ENCODE data around the gene STPG4. TPM values are rescaled to one million over a fixed set of nuclear protein-coding genes. Genes with fewer than 3 reads are reported as not detected.
A peak's percentile ranks its signal among the peaks of the same experiment; 100 is the strongest.
"Not testable (repeated sequence)": the region's sequence is repeated elsewhere in the genome, so short reads cannot be mapped to it uniquely, and the experiment has no call there.

The STPG4 gene, protein sequence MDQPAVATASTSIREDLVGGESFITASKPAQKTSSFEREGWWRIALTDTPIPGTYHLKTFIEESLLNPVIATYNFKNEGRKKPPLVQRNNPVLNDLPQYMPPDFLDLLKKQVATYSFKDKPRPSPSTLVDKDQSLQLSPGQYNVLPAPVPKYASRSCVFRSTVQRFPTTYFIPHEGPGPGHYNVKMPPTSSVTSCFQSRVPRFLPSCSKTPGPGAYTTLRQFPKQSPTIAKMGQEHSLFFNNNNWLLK
- polyA plus RNA-seq (ENCODE audit: insufficient read length in 4 of 4), result under 1 TPM in 2 of 4 donors, not detected in 2; 0.11 to 0.41 TPM

DNA sequence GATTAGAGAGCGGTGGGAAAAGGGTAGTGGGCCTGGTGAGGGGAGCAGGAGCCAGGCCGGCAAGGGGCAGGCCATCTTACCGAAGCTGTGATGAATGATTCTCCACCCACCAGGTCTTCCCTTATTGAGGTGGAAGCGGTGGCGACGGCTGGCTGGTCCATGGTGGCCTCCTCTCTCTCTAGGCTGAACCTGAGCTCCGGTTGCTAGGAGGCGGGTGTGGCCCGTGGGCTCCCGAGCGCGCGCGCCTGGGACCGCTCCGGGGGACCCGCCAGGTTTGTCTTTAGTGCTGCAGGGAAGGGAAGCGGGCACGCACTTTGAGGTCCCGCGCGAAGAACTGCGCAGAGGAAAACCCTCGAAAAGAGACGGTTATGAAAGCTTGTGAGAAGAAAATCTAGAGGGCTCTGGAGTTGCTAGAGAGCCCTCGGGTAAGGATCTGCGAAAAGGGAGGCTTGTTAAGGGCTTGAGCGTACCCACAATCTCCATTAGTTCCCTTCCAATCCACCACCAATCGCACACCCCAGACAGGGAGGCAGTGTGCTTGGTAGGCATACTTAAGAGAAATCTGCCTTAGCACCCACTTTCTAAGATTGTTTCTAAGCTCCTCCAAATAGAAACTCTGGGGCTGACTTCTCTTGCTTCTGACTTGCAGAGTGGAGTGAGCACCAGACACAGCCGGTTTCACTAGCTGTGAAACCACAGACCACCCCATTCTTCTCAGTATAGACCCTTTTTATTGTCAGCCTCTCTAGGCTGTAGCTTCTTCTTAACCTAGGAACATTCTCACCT lies at the start of gene STPG4:
Gene STPG4, minus strand, starts transcription at position 218 of the 786 bp plus-strand sequence. Its CDS starts 57 bp downstream, at position 161.
- DNase-seq (ENCODE audit: low read depth in 4 of 4, low spot score in 3 of 4), result no peak

DNA sequence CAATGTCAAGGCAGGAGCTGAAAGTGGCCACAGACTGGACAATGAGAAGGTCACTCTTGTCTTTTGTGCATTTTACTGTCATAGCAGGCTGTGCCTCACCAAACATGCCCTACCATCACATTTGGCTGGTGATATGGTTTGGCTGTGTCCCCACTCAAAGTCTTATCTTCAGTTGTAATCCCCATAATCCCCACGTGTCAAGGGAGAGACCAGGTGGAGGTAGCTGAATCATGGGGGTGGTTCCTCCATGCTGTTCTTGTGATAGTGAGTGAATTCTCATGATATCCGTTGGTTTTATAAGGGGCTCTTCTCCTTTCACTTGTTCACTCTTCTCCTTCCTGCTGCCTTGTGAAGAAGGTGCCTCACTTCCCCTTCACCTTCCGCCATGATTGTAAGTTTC lies 49.6 kb upstream of the STPG4 start:
- DNase-seq (ENCODE audit: low read depth in 4 of 4, low spot score in 3 of 4), result no peak

DNA sequence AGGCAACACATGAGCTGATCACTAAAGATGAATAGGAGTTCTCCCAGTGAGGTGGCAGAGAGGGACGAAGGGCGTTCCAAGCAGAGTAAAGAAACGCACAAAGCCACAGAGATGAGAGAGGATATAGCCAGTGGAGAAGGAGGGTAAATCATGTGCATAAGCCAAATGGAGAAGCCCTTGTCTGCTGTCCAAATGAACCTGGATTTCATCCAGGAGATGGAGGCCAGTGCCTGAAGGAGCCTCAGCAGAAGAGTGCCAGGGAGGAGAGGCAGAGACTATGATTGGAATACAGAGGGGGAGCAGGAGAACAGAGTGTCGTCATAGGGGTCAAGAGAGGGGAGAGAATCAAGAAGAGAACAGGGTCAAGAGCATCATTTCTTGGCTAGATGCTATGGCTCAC lies 48.9 kb upstream of the STPG4 start:
- no peak for DNase-seq (ENCODE audit: low read depth in 4 of 4, low spot score in 3 of 4)

DNA sequence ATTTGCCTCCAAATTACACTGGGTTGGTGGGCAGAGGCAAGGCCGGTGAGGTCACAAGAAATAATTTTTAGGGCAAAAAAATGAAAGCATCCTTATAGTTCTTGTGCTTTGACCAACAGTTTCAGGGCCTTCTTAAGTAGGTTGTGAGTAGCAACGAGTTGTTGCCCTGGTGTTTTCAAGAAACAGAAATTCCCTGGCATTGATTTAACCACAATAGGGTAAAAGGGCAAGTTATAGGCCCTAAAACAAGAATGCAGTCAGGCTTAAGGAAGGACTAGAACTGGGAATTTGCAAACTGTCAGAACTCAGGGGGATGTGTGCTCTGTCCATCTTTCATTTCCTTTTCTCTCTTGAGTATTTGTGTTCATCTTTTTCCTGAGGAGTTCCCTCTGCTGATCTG lies 46.1 kb upstream of the STPG4 start:
- no peak for DNase-seq (ENCODE audit: low read depth in 4 of 4, low spot score in 3 of 4)

DNA sequence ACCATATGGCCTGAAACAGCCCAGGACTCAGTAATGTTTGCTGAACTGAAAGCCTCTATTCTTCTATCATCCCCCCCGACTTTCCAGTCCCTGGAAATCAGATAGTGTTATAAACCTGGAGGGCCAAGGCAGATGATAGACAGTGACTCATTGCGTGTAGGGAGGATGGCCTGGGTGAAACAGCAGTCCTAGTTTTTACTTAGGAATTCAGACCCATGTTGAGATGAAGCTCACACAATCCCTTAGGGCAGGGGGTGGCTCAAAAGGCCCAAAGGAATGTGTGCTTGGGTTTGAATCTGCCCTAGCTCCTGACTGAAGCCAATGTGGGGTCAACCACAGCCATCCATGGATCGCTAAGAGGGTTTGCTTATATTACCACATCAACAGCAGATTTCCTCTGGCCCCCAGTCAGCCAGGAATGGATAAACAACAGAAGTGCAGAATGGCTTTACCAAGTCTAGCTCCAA lies 43.9 kb upstream of the STPG4 start:
- DNase-seq (ENCODE audit: low read depth in 4 of 4, low spot score in 3 of 4), result no peak

DNA sequence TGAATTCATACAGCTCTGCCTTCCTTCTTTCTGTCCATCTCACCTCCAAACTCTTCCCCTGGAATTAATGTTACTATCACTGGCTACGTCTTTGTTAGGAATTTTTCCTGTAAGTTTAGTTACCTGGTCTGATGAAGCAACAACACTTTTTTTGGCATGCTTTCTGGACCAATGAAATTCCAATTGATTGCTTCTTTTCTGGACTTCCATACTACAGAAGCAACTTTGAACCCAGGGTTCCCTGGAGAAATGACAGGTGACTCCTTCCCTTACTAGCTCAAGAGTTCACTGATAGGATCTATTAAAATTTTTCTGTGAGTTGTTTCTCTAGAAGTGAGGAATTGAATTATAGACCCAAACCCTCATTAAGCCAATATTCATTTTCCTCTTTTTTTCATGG lies 41.4 kb upstream of the STPG4 start:
- no peak for DNase-seq (ENCODE audit: low read depth in 4 of 4, low spot score in 3 of 4)

DNA sequence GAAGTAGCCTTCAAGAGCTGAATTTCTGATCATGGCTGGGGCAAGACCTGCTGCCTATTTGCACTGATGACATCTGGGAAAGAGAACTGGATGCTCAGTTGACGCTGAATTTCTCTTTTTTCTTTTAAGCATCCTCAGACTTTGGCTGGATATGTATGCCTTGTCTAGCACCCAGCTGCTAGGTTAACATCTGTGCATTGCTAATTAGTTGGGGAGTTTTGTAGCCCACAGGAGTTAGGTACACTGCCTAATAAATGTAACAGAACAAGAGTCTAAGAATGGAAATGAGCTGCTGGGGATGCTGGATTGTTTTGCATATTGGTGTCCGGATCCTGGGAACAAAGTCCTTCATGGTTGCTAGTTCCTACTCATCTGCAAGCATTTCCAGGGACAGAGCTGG lies 40.9 kb upstream of the STPG4 start:
- DNase-seq (ENCODE audit: low read depth in 4 of 4, low spot score in 3 of 4), result no peak

DNA sequence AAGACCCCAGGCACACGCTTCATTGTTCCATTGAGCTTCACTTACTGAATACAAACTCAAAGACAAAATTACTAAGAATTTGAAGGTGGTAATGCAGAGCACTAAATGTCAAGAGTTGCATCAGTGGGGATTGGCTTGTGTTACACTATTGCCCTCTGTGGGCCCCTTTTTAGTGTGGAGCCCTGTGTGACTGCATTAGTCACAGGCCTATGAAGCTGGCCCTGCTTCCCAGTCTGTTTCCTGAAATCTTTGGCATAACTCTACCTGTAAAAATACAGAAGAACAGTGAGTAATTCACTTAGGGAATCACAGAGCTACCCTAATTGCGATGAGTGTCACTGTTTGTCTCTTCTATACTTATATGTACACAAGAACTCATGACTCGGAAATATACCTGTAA lies 40.0 kb upstream of the STPG4 start:
- no peak for DNase-seq (ENCODE audit: low read depth in 4 of 4, low spot score in 3 of 4)

DNA sequence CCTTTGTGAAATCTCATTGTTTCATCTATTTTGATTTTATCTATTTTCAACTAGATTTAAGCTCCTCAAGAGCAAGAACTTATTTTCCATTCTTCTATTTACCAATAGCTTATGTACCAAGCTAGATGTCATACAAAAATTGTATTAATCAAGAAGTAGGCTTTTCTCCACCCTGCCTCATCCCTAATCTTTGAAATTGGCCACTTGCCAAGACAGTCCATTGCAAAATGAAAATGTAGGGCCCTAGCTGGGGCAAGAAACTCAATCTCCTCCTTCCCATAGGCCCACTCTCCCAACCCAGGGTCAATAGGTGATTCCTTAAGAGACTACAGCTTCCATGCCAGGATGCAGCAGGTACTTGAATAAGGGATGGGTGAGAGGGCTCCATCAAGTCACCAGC lies 39.3 kb upstream of the STPG4 start:
- DNase-seq (ENCODE audit: low read depth in 4 of 4, low spot score in 3 of 4), result no peak

DNA sequence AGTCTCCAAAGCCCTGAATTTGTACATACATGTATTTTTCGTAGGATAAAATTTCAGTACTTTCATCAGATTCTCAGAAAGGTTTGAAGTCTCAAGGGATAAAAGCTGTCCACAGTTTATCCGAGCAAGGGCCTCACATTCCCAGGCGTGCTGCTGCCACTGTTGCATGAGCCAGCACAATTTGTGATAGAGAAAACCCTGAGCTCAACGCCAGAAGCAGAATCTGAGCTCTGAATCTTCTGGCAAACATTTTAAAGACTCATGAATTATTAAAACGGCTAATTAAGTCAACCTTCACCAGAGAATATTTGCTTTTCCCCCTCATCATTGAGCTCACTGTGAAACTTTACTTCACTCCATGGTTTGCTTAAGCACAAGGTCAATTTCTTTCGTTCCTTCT lies 38.5 kb upstream of the STPG4 start:
- no peak for DNase-seq (ENCODE audit: low read depth in 4 of 4, low spot score in 3 of 4)

DNA sequence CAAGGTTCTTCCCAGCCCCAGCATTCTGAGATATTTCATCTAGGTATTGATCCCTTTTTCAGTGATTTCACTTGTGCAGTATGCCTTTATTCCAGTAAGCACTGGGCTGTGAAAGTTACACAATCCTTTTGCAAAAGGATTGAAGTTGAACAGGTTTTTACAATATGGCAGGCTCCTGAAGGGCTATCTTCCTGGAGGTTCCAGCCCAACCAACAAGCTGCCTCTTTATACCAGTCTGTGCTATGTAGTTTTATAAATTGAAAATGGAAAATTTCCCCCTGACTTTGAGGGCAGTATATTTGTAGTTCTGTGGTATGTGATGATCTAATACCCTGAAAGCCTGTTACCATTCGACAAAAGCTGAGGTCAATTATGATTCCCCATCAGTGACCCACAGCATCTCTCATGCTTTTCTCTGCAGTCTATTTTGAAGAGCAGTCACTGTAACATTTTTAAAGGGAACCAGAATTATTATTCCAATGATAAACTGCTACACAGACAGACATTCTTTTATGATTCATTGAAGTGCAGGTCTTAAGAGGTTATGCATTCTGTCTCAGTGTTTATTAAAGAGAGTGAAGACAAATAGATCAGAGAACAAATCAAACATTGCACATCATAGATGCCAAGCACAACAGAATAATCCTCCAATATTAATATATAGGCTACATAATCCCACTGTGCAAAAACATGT lies 35.2 kb upstream of the STPG4 start:
- DNase-seq (ENCODE audit: low read depth in 4 of 4, low spot score in 3 of 4), result no peak

DNA sequence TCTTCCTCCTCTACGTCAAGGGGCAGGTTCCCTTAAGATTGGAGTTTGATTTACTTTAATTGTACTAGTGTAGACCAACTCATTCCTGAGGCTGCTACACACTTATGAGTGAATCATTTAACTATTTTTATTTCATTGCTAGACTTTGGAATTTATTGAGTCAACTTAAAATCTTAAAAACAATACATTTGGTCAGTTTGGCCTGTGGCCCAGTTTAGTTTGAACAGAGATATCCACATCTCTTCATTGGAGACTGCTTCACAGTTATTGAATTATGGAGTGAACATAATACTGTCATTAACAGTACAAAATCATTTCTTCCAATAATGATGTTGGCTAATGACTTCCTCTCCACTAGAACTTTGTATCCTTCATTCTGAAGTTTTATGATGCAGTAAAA lies 34.5 kb upstream of the STPG4 start:
- DNase-seq (ENCODE audit: low read depth in 4 of 4, low spot score in 3 of 4), result no peak

DNA sequence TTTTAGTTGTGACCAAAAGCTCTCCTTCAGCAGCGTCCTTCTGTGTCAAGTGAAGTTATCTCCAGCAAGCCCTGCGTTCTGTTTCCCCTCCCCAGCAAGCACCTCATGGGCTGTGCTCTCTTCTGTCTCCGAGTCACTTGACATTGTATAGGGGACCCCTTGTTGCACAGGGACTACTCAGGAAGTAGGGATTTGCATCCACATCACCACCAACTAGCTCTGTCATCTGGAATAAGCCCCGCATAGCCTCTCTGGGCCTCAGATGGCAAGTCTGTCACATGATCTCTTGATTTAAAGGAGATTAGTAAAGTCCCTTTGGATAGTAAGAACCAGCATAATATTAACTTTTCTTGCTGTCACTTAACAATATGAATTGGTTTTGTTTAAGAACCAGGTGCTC lies 32.0 kb upstream of the STPG4 start:
- DNase-seq (ENCODE audit: low read depth in 4 of 4, low spot score in 3 of 4), result no peak

DNA sequence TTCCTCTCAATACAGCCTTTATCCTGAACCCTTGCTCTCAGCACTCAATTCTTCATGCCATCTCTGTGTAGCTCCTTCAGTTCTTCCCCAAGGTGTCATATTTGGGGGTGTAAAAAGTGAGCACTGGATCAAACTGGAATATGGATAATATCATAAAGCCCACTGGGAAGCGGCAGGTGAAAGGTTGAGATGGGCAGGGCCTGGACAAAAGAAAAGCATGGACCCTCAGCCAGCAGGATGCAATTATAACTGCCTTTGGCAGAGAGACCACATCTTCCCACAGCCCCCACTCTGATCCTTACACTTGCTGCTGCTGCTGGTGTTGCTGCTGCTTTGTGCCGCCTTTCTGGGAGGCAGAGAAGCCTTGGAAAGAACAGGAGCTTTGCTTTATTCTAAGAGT lies 31.2 kb upstream of the STPG4 start:
- DNase-seq (ENCODE audit: low read depth in 4 of 4, low spot score in 3 of 4), result no peak

DNA sequence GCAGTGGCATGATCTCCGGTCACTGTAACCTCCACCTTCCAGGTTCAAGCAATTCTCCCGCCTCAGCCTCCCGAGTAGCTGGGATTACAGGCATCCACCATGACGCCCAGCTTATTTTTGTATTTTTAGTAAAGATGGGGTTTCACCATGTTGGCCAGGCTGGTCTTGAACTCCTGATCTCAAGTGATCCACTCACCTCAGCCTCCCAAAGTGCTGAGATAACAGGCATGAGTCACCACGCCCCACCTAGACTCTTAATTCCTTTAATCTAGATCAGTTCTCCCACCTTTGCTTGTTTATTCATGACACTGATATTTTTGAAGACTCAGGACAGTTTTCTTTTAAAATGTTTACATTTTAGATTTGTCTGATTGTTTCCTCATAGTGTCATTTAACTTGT lies 30.0 kb upstream of the STPG4 start:
- DNase-seq (ENCODE audit: low read depth in 4 of 4, low spot score in 3 of 4), result not testable (repeated sequence)

DNA sequence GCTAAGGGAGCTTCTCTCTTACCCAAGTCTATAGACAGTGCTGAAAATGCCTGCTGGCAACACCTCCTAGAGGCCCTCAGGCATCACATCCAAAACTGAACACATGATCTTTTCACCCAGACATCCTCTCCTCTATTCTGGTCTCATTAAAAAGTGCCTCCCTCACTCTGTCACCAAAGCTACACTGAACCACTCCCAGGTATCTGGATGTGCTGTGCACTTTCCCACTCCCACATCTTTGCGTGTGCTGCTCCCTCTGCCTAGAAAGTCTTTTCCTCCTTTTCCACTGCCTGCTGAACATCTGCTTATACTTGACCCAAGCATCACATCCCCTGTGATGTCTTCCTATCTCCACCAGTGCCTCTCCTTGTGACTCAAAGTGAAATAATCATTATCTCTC lies 26.1 kb upstream of the STPG4 start:
- no peak for DNase-seq (ENCODE audit: low read depth in 4 of 4, low spot score in 3 of 4)

DNA sequence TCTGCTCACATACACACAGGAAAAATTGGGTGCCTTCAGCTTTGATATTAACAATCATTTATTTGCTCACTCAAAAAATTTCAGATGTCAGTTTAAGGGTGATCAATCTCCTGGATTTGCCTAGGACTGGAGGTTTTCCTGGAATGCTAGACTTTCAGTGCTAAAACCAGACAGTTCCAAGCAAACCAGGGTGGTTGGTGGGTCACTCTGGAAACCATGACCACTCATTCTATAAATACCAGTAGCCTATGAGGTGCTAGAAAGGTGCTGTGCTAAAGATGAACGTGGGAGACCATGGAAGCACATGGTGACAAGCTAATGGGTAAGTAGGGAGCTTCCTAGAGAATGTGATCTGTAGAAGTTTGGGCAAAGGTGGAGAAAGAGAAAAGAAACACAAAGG lies 25.4 kb upstream of the STPG4 start:
- DNase-seq (ENCODE audit: low read depth in 4 of 4, low spot score in 3 of 4), result no peak

DNA sequence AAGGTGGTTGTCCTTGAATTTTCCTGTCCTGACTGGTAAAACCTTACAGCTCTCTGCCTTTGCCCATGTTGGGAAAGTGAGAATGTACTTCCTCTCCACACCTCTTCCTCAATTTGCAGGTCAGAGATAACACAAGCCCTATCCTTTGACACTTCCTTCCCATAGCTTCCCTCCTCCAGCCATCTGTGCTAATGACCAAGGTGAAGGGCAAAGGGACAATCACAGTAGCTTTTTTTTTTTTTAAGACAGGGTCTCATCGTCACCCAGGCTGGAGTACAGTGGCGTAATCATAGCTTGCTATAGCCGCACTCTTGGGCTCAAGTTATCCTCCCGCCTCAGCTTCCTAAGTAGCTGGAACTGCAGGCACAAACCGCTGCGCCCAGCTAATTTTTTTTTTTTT lies 24.3 kb upstream of the STPG4 start:
- DNase-seq (ENCODE audit: low read depth in 4 of 4, low spot score in 3 of 4), result no peak

DNA sequence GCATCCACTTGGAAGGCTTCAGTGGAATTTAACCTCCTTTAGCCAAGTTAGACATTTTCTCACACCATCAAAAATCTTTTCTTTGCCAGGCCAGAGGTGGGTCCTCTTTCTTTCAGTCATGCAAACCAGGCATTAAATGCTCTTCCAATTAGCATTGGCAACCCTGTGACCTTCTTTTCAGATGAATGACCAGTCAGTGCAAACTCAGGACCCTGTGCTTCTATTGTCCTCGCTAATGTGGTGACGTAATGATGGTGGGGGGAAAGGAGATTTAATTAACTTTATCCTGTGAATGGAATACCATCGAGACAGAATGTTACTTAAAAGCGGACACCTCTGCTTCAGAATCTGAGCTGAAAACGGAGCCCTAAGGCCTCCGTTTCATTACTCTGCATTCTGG lies 23.2 kb upstream of the STPG4 start:
- no peak for DNase-seq (ENCODE audit: low read depth in 4 of 4, low spot score in 3 of 4)

DNA sequence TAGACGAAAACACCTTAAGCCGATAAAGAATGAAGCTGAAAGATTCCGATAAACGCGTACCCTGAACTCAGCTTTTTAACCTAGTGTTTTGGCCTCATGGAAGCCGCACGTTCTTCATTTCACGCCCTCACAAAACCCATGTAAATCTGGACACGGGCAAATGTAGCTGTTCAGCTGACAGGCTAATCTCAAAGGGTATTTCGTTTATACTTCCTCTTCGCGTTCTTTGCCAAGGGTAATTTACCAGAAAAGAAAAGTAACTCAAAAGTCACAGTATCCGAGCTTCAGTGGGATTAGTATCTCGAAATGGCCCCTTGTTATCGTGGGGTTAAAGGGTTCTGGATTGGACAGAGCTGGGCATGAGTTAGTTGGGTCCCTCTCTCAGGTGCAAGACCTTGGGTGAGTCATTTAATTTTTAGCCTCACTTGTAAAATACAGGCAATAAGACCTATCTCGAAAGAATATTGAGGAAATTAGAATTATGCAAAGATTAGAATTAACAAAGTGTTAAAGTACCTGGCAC lies 22.0 kb upstream of the STPG4 start:
- peak in 1 of 4 donors; percentile 46 for DNase-seq (ENCODE audit: low read depth in 4 of 4, low spot score in 3 of 4)

DNA sequence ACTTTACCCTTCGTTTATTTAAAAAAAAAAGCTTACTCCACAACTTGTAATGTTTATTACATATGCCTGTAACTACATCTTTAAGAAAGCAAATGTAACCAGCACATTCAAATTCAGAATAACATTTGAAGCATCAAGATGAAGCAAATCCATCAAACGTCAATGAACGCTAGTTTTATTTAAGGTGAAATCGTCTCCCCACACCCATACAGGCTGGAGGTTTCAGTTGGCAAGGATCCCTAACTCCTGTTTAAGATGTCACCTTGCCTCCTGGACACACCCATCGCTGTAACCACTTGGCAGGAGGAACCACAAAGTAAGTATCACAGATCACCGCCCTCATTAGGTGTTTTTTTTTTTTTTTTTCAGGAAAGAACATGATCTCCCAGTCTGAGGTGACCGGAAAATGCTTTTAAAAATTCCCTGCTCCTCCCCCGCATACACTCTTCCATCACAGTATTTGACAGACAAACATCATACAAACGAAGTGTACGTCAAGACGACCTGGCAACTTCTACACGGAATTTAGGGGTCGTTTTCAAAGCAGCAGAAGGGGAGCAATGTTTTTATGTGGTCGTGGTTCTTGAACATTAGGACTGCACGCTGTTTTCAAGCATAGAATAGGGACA lies 19.7 kb upstream of the STPG4 start:
- no peak for DNase-seq (ENCODE audit: low read depth in 4 of 4, low spot score in 3 of 4)

Measured in left renal pelvis (tissue), 4 donors.